VCaP (cell line): ENCODE data around the gene RAD52.

Experiments used
- H3K27ac ChIP-seq: fragments of 450-650 bp; 2 replicates; pipeline ENCODE4 v1.5.1; 2017
- TF ChIP-seq, protein P1 (sequence below): fragments of 450-650 bp; conservative IDR thresholded peaks from 2 replicates; pipeline ENCODE4 v1.5.1; 2017; ENCODE audit warnings: mild to moderate bottlenecking, moderate library complexity

RAD52 gene

DNA sequence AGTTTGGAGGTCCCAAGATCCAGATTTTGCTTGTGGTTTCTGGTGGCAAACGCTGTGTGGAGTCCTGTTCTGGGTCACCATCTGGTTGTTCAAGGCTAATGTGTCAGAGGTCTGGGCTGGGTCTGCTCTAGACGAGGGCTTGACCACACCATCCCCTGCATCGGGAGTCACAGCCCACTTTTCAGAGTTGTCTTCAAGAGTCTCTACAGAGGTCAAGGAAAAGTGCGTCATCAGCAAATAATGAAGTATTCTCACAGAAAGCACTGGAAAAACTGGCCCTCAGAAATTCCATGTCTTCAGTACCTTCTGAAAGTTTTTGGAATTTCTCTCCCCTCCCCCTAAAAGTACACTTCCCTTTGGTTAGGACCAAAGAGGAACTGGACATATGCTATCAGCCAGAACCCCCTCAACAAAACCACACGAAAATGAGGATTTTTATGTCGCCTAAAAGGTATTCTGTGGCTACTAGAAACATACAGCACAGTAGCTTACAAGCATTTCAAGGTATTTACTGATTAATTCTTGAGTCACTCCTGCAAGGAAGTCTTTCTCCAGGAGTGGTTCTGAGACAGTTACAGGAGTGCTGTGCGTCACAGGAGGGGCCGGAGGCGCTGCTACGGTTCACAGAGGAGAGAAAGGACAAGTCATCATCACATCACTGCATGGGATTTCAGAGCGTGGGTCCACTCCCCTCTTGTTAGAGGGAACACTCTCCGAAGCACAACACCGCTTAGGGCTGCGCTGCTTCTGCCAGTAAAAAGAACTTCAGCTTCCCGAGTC is 35.4 kb downstream of the RAD52 start:
- H3K27ac ChIP-seq: no peak overlapping the region
- TF ChIP-seq, protein P1, sequence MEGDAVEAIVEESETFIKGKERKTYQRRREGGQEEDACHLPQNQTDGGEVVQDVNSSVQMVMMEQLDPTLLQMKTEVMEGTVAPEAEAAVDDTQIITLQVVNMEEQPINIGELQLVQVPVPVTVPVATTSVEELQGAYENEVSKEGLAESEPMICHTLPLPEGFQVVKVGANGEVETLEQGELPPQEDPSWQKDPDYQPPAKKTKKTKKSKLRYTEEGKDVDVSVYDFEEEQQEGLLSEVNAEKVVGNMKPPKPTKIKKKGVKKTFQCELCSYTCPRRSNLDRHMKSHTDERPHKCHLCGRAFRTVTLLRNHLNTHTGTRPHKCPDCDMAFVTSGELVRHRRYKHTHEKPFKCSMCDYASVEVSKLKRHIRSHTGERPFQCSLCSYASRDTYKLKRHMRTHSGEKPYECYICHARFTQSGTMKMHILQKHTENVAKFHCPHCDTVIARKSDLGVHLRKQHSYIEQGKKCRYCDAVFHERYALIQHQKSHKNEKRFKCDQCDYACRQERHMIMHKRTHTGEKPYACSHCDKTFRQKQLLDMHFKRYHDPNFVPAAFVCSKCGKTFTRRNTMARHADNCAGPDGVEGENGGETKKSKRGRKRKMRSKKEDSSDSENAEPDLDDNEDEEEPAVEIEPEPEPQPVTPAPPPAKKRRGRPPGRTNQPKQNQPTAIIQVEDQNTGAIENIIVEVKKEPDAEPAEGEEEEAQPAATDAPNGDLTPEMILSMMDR: no peak

DNA sequence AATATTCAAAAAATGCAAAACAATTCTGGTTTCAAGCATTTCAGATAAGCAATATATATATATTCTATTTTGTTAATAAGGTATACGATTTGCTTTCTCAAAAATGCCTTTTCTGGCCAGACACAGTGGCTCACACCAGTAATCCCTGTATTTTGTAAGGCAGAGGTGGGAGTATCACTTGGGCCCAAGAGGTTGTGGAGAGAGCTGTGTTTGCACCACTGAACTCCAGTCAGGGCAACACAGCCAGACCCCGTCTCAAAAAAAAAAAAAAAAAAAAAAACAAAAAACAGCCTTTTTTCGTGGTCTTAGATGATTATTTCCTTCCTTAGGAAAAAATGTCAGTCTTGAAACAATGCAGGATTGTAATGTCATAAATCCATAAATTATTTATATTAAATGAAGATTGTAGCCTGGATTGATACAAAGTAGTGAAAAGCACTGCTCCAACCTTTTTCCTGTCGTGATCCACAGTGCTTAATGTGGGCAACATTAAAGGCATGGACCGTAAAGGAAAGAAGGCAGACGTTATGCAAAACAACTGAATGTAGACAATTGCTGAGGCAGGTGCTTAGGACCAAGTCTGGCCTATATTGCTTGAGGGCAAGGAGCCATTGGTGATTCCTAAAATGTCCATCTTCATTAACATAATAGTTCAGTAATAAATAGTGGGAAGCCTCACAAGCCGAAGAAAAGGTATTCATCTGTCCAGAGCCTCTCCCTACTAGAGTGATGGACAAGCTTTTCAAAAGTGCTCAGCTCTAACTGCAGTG is 36.8 kb downstream of the RAD52 start:
- TF ChIP-seq, protein P1: no peak
- H3K27ac ChIP-seq: no peak overlapping the region

DNA sequence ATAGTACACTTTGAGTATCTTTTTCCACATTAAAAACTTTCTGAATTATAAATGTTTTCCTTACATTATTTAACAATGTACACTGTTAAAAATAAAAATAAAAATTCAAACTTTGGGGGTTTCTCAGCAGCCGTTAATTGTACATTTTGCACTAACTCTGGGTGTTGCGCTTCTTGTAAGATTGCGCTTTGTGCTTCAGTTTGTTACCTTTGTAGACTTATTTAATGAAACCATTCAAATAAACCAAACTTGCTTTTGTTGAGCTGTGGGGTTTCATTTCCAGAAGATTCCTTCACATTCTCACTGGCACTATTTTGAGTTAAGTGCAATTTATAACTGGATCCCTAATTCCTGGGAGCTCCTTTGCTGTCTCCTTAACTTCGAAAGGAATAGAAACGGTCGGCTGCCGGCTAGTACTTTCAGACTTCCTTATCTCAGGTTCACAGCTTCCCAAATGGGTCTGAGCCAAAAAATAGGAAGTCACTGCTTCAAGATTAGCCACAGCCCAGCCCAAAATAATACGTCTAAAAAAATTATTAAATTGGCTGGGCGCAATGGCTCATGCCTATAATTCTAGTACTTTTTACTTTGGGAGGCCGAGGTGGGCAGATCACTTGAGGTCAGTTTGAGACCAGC is 38.2 kb downstream of the RAD52 start:
- TF ChIP-seq, protein P1: no peak
- no peak overlapping the region for H3K27ac ChIP-seq

DNA sequence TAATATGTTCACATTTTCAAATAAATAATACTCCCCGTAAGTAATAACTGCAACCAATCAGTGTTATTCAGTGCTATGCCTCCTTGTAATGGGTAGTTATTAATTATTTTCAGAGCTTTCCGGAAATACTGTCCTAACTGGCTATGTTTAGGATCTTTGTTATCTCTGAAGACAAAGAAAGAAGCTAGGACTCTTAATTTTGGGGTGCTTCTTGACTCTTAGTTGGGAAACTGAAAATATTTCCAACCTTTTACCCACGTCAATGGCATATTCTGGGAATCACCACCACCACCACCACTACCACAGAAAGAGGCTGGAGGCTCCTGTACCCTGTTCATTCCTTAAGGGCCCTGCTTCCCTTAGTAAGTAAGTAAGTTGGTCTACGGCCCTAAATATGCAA is 39.1 kb downstream of the RAD52 start:
- TF ChIP-seq, protein P1: no peak
- no peak overlapping the region for H3K27ac ChIP-seq

DNA sequence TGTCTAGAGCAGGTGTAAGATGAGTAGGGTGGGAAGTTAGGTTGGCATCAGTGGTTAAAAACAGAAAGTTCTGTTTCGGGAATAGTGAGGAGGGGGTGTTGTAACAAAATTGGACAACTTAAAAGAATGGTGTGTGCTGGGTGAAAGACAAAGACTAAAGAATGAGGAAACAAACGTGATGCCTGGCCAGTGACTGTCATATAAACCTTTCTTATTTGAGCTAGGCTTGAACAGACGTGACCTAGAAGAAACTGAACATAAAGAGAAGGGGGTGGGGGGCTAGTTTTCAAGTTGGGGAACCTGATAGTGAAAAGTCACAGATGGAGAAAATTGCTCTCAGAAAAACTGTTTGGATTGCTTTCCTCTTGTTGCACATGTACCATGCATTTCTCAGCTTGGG is 39.6 kb downstream of the RAD52 start:
- H3K27ac ChIP-seq: no peak overlapping the region
- TF ChIP-seq, protein P1: no peak

DNA sequence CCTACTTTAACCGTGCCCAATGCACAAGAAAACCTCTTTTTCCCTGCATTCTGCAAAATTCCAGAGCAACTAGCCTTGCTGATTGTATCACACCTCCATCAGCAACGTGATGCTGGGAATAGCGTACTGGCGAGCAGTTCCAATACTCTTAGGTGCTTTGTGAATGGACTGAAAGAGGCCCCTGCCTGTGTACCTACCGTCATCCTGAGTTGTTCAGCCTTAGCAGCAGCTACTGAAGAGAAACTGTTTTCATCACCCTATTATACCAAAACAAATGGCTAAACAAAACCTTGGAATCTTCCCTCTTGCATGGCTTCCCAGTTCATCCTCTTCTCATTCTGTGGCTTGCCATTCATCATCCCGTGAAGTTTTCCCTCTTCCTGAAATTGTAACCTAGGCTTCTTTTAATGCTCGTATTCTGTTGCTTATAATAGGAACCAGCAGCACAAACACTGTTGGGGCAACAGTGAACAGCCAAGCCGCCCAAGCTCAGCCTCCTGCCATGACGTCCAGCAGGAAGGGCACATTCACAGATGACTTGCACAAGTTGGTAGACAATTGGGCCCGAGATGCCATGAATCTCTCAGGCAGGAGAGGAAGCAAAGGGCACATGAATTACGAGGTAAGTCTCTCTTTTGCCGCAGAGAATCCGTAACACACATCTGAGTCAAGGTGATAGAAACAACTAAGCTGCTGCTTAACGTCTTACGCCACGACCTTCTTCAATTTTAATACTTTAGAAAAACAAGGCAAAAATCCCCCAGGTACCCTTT is 41.9 kb downstream of the RAD52 start:
- TF ChIP-seq, protein P1: no peak

More for the DNA sequence above, 41.9 kb downstream of the RAD52 start:
- no peak overlapping the region for H3K27ac ChIP-seq
